NCI-H2196 (cell line): ENCODE results near the gene FAM193B.

Experiments
- DNase-seq: peaks from one replicate; lab custom pipeline; 2025; ENCODE audit not compliant: unreplicated experiment; lab: John Stamatoyannopoulos, UW

Gene FAM193B

GRCh38 chr5:177516601-177517568, 37.5 kb downstream of the FAM193B start, which contains the start of gene DDX41:
DDX41 (minus strand) TSS chr5:177516961; CDS start chr5:177516945, 16 bp downstream.
- peak; percentile 99 for DNase-seq

GRCh38 chr5:177515580-177515979, 38.8 kb downstream of the FAM193B start:
- DNase-seq = no peak

- DNase-seq = no peak
Observed at GRCh38 chr5:177514541-177514940, 39.8 kb downstream of the FAM193B start.

- no peak for DNase-seq
Observed at GRCh38 chr5:177513500-177513899, 40.9 kb downstream of the FAM193B start.

GRCh38 chr5:177512736-177513380, 41.5 kb downstream of the FAM193B start:
- DNase-seq = no peak

GRCh38 chr5:177511796-177512675, 42.3 kb downstream of the FAM193B start:
- no peak for DNase-seq

GRCh38 chr5:177511181-177511580, 43.2 kb downstream of the FAM193B start:
- DNase-seq = no peak

GRCh38 chr5:177510567-177511053, 43.8 kb downstream of the FAM193B start:
- no peak for DNase-seq

- no peak for DNase-seq
Observed at GRCh38 chr5:177509991-177510566, 44.3 kb downstream of the FAM193B start.

GRCh38 chr5:177509381-177509951, 44.9 kb downstream of the FAM193B start, which contains the start of gene DOK3:
DOK3 (minus strand) TSS chr5:177509826; CDS start chr5:177509540, 286 bp downstream.
- no peak for DNase-seq

GRCh38 chr5:177508837-177509236, 45.5 kb downstream of the FAM193B start:
- no peak for DNase-seq

- no peak for DNase-seq
Observed at GRCh38 chr5:177508221-177508611, 46.1 kb downstream of the FAM193B start.

- DNase-seq = no peak
Observed at GRCh38 chr5:177507596-177508220, 46.7 kb downstream of the FAM193B start.

GRCh38 chr5:177507165-177507564, 47.2 kb downstream of the FAM193B start:
- no peak for DNase-seq

GRCh38 chr5:177505075-177505474, 49.3 kb downstream of the FAM193B start:
- no peak for DNase-seq

- DNase-seq = no peak
Observed at GRCh38 chr5:177504086-177505056, 50.0 kb downstream of the FAM193B start.

- no peak for DNase-seq
Observed at GRCh38 chr5:177503351-177504085, 50.8 kb downstream of the FAM193B start.

- no peak for DNase-seq
Observed at GRCh38 chr5:177502886-177503285, 51.5 kb downstream of the FAM193B start.
